ENCODE measurements around the gene RBM8A.

DNA sequence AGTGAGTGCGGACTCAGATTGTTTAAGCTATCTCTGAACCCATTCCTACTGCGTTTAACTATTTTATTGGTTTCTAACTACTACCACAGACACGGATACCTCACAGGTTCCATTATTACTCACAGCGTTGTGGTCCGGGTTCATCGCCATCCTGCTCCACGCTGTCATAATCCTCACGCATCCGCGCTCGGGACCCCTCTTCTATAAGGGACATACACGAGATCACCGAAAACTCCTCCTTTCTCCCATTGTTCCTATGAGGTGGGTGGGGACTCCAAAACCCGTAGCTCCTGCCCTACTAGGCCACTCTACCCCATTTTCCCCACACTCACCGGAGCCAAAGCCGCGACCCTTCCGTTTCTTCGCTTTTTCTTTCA lies 610 bp downstream of the RBM8A start:
- TF ChIP-seq, protein P1, sequence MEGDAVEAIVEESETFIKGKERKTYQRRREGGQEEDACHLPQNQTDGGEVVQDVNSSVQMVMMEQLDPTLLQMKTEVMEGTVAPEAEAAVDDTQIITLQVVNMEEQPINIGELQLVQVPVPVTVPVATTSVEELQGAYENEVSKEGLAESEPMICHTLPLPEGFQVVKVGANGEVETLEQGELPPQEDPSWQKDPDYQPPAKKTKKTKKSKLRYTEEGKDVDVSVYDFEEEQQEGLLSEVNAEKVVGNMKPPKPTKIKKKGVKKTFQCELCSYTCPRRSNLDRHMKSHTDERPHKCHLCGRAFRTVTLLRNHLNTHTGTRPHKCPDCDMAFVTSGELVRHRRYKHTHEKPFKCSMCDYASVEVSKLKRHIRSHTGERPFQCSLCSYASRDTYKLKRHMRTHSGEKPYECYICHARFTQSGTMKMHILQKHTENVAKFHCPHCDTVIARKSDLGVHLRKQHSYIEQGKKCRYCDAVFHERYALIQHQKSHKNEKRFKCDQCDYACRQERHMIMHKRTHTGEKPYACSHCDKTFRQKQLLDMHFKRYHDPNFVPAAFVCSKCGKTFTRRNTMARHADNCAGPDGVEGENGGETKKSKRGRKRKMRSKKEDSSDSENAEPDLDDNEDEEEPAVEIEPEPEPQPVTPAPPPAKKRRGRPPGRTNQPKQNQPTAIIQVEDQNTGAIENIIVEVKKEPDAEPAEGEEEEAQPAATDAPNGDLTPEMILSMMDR (IDR thresholded peaks at IDR 0.05) = no peak
- TF ChIP-seq POLR2A (IDR thresholded peaks at IDR 0.05) = no peak

All from Peyer's patch (tissue), 4 donors.